Measurements from ENCODE around the gene TRAK2.

DNA sequence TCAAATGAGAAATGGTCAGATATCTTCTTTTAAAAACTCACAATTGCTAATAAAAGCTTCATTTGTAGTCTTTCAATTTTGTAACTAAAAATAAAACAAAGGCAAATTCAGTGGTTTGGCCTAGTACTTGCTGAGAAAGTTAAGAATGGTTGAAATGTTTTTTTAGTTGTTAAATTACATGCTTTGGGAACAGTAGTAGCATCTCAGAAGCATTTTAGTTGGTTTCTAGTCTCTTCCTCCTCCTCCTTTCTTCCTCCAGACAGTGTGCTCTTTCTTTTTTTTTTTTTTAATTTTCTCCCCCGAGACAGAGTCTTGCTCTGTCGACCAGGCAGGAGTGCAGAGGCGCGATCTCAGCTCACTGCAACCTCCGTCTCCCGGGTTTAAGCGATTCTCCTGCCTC lies 9.8 kb downstream of the TRAK2 start:
- TF ChIP-seq, protein P1, sequence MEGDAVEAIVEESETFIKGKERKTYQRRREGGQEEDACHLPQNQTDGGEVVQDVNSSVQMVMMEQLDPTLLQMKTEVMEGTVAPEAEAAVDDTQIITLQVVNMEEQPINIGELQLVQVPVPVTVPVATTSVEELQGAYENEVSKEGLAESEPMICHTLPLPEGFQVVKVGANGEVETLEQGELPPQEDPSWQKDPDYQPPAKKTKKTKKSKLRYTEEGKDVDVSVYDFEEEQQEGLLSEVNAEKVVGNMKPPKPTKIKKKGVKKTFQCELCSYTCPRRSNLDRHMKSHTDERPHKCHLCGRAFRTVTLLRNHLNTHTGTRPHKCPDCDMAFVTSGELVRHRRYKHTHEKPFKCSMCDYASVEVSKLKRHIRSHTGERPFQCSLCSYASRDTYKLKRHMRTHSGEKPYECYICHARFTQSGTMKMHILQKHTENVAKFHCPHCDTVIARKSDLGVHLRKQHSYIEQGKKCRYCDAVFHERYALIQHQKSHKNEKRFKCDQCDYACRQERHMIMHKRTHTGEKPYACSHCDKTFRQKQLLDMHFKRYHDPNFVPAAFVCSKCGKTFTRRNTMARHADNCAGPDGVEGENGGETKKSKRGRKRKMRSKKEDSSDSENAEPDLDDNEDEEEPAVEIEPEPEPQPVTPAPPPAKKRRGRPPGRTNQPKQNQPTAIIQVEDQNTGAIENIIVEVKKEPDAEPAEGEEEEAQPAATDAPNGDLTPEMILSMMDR (IDR thresholded peaks at IDR 0.05; ENCODE audit: poor library complexity): no peak
- TF ChIP-seq EZH2phosphoT487 (IDR thresholded peaks at IDR 0.05; ENCODE audit: low read depth, severe bottlenecking, unreplicated experiment): no peak
- TF ChIP-seq EZH2 (IDR thresholded peaks at IDR 0.05; ENCODE audit: borderline replicate concordance): no peak

Measured in hepatocyte (in vitro differentiated cells).